Fibroblast of villous mesenchyme (primary cell): Measurements from ENCODE around the gene ADCY10. TPM values are rescaled to one million over a fixed set of nuclear protein-coding genes. Genes with fewer than 3 reads are reported as not detected.

Experiments used
- DNase-seq: peaks from one replicate; pipeline ENCODE4 v3.0.0-alpha.2; 2010; ENCODE audit warnings: low read depth
- H3K4me3 ChIP-seq: 2 replicates; pipeline ENCODE4 v1.5.1; 2011; ENCODE audit warnings: low read depth, mild to moderate bottlenecking, low read length
- CTCF ChIP-seq: IDR thresholded peaks from 2 replicates; pipeline ENCODE4 v1.5.1; 2012; ENCODE audit warnings: low read depth, mild to moderate bottlenecking, low read length; ENCODE audit not compliant: insufficient read depth
- total RNA-seq: library from RNA; depleted of rRNA; stranded (reverse); fragments of >200 nt; gene quantifications from 2 replicates; pipeline ENCODE4 v1.2.3, GENCODE V29; 2012

ADCY10 gene
- total RNA-seq, 1 donor, result under 0.01 TPM

- no peak for DNase-seq
- H3K4me3 ChIP-seq, result no peak overlapping the region
- no peak for TF ChIP-seq CTCF
Measured at GRCh38 chr1:167924543-167925231, 10.8 kb upstream of the ADCY10 start.

GRCh38 chr1:167924102-167924501, 10.2 kb upstream of the ADCY10 start:
- no peak for TF ChIP-seq CTCF
- no peak for DNase-seq
- H3K4me3 ChIP-seq, result no peak overlapping the region

- no peak for DNase-seq
- no peak for TF ChIP-seq CTCF
- H3K4me3 ChIP-seq, result no peak overlapping the region
Measured at GRCh38 chr1:167923324-167924056, 9.6 kb upstream of the ADCY10 start.

GRCh38 chr1:167922611-167923074, 8.7 kb upstream of the ADCY10 start:
- H3K4me3 ChIP-seq, result no peak overlapping the region
- no peak for TF ChIP-seq CTCF
- DNase-seq, result no peak

- H3K4me3 ChIP-seq, result no peak overlapping the region
- no peak for TF ChIP-seq CTCF
- peak; percentile 55 for DNase-seq
Measured at GRCh38 chr1:167922023-167922422, 8.1 kb upstream of the ADCY10 start.

GRCh38 chr1:167916766-167917511, 3.0 kb upstream of the ADCY10 start:
- no peak for DNase-seq
- TF ChIP-seq CTCF, result no peak
- no peak overlapping the region for H3K4me3 ChIP-seq
